Measurements from ENCODE around the gene CSN1S1. TPM values are rescaled to one million over a fixed set of nuclear protein-coding genes. Genes with fewer than 3 reads are reported as not detected.
"Not testable (repeated sequence)": the region's sequence is repeated elsewhere in the genome, so short reads cannot be mapped to it uniquely, and the experiment has no call there.

Gene CSN1S1
- total and polyA plus RNA-seq, 4 donors = 2.1 TPM; not detected in 3

- ATAC-seq (ENCODE audit: low FRiP score) = no peak
These were observed 20.7 kb upstream of the CSN1S1 start for GRCh38 chr4:69910016-69910782.

GRCh38 chr4:69920874-69921273, 10.0 kb upstream of the CSN1S1 start:
- 46 to 54% methylated on average over 4 of the region's 4 CpGs for WGBS, 2 donors
- Histone ChIP-seq H3K36me3 (ENCODE audit: control insufficient read depth in 1 of 2, insufficient read depth in 2 of 2, low read length in 1 of 2) (no peaks in the 10 kb centered on the region), H3K4me3 (ENCODE audit: low read length in 2 of 2) (no peak overlapping the region), H3K4me1 (ENCODE audit: control insufficient read depth in 1 of 2, insufficient read depth in 2 of 2, low read length in 2 of 2) (no peaks in the 10 kb centered on the region), H3K9me3 (ENCODE audit: control insufficient read depth, low read length) (no peaks in the 10 kb centered on the region), H3K27me3 (ENCODE audit: control insufficient read depth in 1 of 2, insufficient read depth in 2 of 2, low read length in 1 of 2) (peaks cover 0 to 4% of the 10 kb centered on the region in 2 donors), H3K27ac (ENCODE audit: low read depth in 1 of 2, low read length in 2 of 2) (no peak overlapping the region)
- no peak for DNase-seq
- intact Hi-C loops (cut with DNase I) = no loop called here
- no peak for ATAC-seq (ENCODE audit: low FRiP score)

More at GRCh38 chr4:69910016-69910782, 20.7 kb upstream of the CSN1S1 start:
- WGBS, 2 donors = 32 to 38% methylated on average over 2 of the region's 2 CpGs
- no peaks in the 10 kb centered on the region for H3K4me1 ChIP-seq (ENCODE audit: control insufficient read depth in 1 of 2, insufficient read depth in 2 of 2, low read length in 2 of 2)
- intact Hi-C loops (cut with DNase I) = no loop called here
- H3K27ac ChIP-seq (ENCODE audit: low read depth in 1 of 2, low read length in 2 of 2) = no peak overlapping the region
- H3K27me3 ChIP-seq (ENCODE audit: control insufficient read depth in 1 of 2, insufficient read depth in 2 of 2, low read length in 1 of 2) = no peaks in the 10 kb centered on the region
- H3K36me3 ChIP-seq (ENCODE audit: control insufficient read depth in 1 of 2, insufficient read depth in 2 of 2, low read length in 1 of 2) = no peaks in the 10 kb centered on the region
- H3K4me3 ChIP-seq (ENCODE audit: low read length in 2 of 2) = no peak overlapping the region
- no peak for DNase-seq
- H3K9me3 ChIP-seq (ENCODE audit: control insufficient read depth, low read length) = no peaks in the 10 kb centered on the region

- H3K27me3 ChIP-seq (ENCODE audit: control insufficient read depth in 1 of 2, insufficient read depth in 2 of 2, low read length in 1 of 2); H3K4me1 ChIP-seq (ENCODE audit: control insufficient read depth in 1 of 2, insufficient read depth in 2 of 2, low read length in 2 of 2); H3K27ac ChIP-seq (ENCODE audit: low read depth in 1 of 2, low read length in 2 of 2); H3K36me3 ChIP-seq (ENCODE audit: control insufficient read depth in 1 of 2, insufficient read depth in 2 of 2, low read length in 1 of 2); ATAC-seq (ENCODE audit: low FRiP score); H3K4me3 ChIP-seq (ENCODE audit: low read length in 2 of 2); intact Hi-C loops (cut with DNase I); H3K9me3 ChIP-seq (ENCODE audit: control insufficient read depth, low read length): not testable (repeated sequence)
- 93 to 94% methylated on average over 33 of the region's 33 CpGs for WGBS, 2 donors
- DNase-seq = peak in 1 of 2 donors; percentile 41
These were observed 7.0 kb upstream of the CSN1S1 start for GRCh38 chr4:69923782-69924410.

GRCh38 chr4:69934150-69934549, 3.3 kb downstream of the CSN1S1 start:
- Histone ChIP-seq H3K27ac (ENCODE audit: low read depth in 1 of 2, low read length in 2 of 2) (no peak overlapping the region), H3K4me3 (ENCODE audit: low read length in 2 of 2) (no peak overlapping the region), H3K9me3 (ENCODE audit: control insufficient read depth, low read length) (no peaks in the 10 kb centered on the region), H3K36me3 (ENCODE audit: control insufficient read depth in 1 of 2, insufficient read depth in 2 of 2, low read length in 1 of 2) (no peaks in the 10 kb centered on the region), H3K4me1 (ENCODE audit: control insufficient read depth in 1 of 2, insufficient read depth in 2 of 2, low read length in 2 of 2) (no peaks in the 10 kb centered on the region), H3K27me3 (ENCODE audit: control insufficient read depth in 1 of 2, insufficient read depth in 2 of 2, low read length in 1 of 2) (no peaks in the 10 kb centered on the region)
- DNase-seq (no peak), ATAC-seq (ENCODE audit: low FRiP score) (no peak)
- 49 to 50% methylated on average over 4 of the region's 4 CpGs for WGBS, 2 donors
- intact Hi-C loops (cut with DNase I) = no loop called here

- ATAC-seq (ENCODE audit: low FRiP score) (no peak), DNase-seq (no peak)
- intact Hi-C loops (cut with DNase I) = no loop called here
- H3K27ac ChIP-seq (ENCODE audit: low read depth in 1 of 2, low read length in 2 of 2) = no peak overlapping the region
- H3K27me3 ChIP-seq (ENCODE audit: control insufficient read depth in 1 of 2, insufficient read depth in 2 of 2, low read length in 1 of 2) = no peaks in the 10 kb centered on the region
- no peaks in the 10 kb centered on the region for H3K36me3 ChIP-seq (ENCODE audit: control insufficient read depth in 1 of 2, insufficient read depth in 2 of 2, low read length in 1 of 2)
- no peak overlapping the region for H3K4me3 ChIP-seq (ENCODE audit: low read length in 2 of 2)
- no peaks in the 10 kb centered on the region for H3K4me1 ChIP-seq (ENCODE audit: control insufficient read depth in 1 of 2, insufficient read depth in 2 of 2, low read length in 2 of 2)
- no peaks in the 10 kb centered on the region for H3K9me3 ChIP-seq (ENCODE audit: control insufficient read depth, low read length)
These were observed 5.7 kb downstream of the CSN1S1 start for GRCh38 chr4:69936566-69936965.

- Histone ChIP-seq H3K27ac (ENCODE audit: low read depth in 1 of 2, low read length in 2 of 2) (no peak overlapping the region), H3K36me3 (ENCODE audit: control insufficient read depth in 1 of 2, insufficient read depth in 2 of 2, low read length in 1 of 2) (no peaks in the 10 kb centered on the region), H3K4me1 (ENCODE audit: control insufficient read depth in 1 of 2, insufficient read depth in 2 of 2, low read length in 2 of 2) (no peaks in the 10 kb centered on the region), H3K27me3 (ENCODE audit: control insufficient read depth in 1 of 2, insufficient read depth in 2 of 2, low read length in 1 of 2) (no peaks in the 10 kb centered on the region), H3K4me3 (ENCODE audit: low read length in 2 of 2) (no peak overlapping the region), H3K9me3 (ENCODE audit: control insufficient read depth, low read length) (no peaks in the 10 kb centered on the region)
- intact Hi-C loops (cut with DNase I) = no loop called here
- ATAC-seq (ENCODE audit: low FRiP score) (no peak), DNase-seq (no peak)
- 34 to 41% methylated on average over 3 of the region's 3 CpGs for WGBS, 2 donors
These were observed 20.7 kb downstream of the CSN1S1 start for GRCh38 chr4:69951602-69952001.

GRCh38 chr4:69957209-69957608, 26.3 kb downstream of the CSN1S1 start:
- 91 to 100% methylated on average over 1 of the region's 1 CpG for WGBS, 2 donors
- Histone ChIP-seq H3K36me3 (ENCODE audit: control insufficient read depth in 1 of 2, insufficient read depth in 2 of 2, low read length in 1 of 2) (no peaks in the 10 kb centered on the region), H3K4me3 (ENCODE audit: low read length in 2 of 2) (no peak overlapping the region), H3K27me3 (ENCODE audit: control insufficient read depth in 1 of 2, insufficient read depth in 2 of 2, low read length in 1 of 2) (no peaks in the 10 kb centered on the region), H3K9me3 (ENCODE audit: control insufficient read depth, low read length) (no peaks in the 10 kb centered on the region), H3K4me1 (ENCODE audit: control insufficient read depth in 1 of 2, insufficient read depth in 2 of 2, low read length in 2 of 2) (no peaks in the 10 kb centered on the region), H3K27ac (ENCODE audit: low read depth in 1 of 2, low read length in 2 of 2) (no peak overlapping the region)
- intact Hi-C loops (cut with DNase I) = no loop called here
- ATAC-seq (ENCODE audit: low FRiP score) (no peak), DNase-seq (no peak)

- Histone ChIP-seq H3K36me3 (ENCODE audit: control insufficient read depth in 1 of 2, insufficient read depth in 2 of 2, low read length in 1 of 2) (no peaks in the 10 kb centered on the region), H3K4me3 (ENCODE audit: low read length in 2 of 2) (no peak within 1 kb of the TSS), H3K27ac (ENCODE audit: low read depth in 1 of 2, low read length in 2 of 2) (no peak within 1 kb of the TSS), H3K27me3 (ENCODE audit: control insufficient read depth in 1 of 2, insufficient read depth in 2 of 2, low read length in 1 of 2) (no peaks in the 10 kb centered on the region), H3K9me3 (ENCODE audit: control insufficient read depth, low read length) (no peaks in the 10 kb centered on the region), H3K4me1 (ENCODE audit: control insufficient read depth in 1 of 2, insufficient read depth in 2 of 2, low read length in 2 of 2) (no peaks in the 10 kb centered on the region)
- intact Hi-C loops (cut with DNase I) = no loop called here
- WGBS, 2 donors = 86 to 90% methylated on average over 2 of the region's 2 CpGs
- DNase-seq (no peak), ATAC-seq (ENCODE audit: low FRiP score) (no peak)
These were observed 34.8 kb downstream of the CSN1S1 start, which contains the start of gene CSN2 for GRCh38 chr4:69965628-69966027. CSN2 (minus strand) TSS chr4:69965728; CDS start chr4:69960995, 4,733 bp downstream.

GRCh38 chr4:69970071-69970470, 39.2 kb downstream of the CSN1S1 start:
- Histone ChIP-seq H3K9me3 (ENCODE audit: control insufficient read depth, low read length) (no peaks in the 10 kb centered on the region), H3K27ac (ENCODE audit: low read depth in 1 of 2, low read length in 2 of 2) (no peak overlapping the region), H3K4me3 (ENCODE audit: low read length in 2 of 2) (no peak overlapping the region), H3K27me3 (ENCODE audit: control insufficient read depth in 1 of 2, insufficient read depth in 2 of 2, low read length in 1 of 2) (no peaks in the 10 kb centered on the region), H3K36me3 (ENCODE audit: control insufficient read depth in 1 of 2, insufficient read depth in 2 of 2, low read length in 1 of 2) (no peaks in the 10 kb centered on the region), H3K4me1 (ENCODE audit: control insufficient read depth in 1 of 2, insufficient read depth in 2 of 2, low read length in 2 of 2) (no peaks in the 10 kb centered on the region)
- no peak for DNase-seq
- intact Hi-C loops (cut with DNase I) = no loop called here
- 55 to 67% methylated on average over 1 of the region's 1 CpG for WGBS, 2 donors
- no peak for ATAC-seq (ENCODE audit: low FRiP score)
